GM21447 (cell line): Measurements from ENCODE around the gene AIP.

Source experiments
- ATAC-seq: cut with Tn5 transposase; IDR thresholded peaks from one replicate; pipeline ENCODE4 v1.9.1; 2021; ENCODE audit not compliant: unreplicated experiment

The AIP gene

GRCh38 chr11:67492801-67493547 lies 10.1 kb downstream of the AIP start:
- no peak for ATAC-seq

- no peak for ATAC-seq
These were observed 10.9 kb downstream of the AIP start for GRCh38 chr11:67493548-67494370.

GRCh38 chr11:67494371-67495233 lies 11.8 kb downstream of the AIP start:
- no peak for ATAC-seq

- ATAC-seq = no peak
These were observed 12.6 kb downstream of the AIP start for GRCh38 chr11:67495234-67496005.

GRCh38 chr11:67496113-67496512 lies 13.3 kb downstream of the AIP start:
- ATAC-seq = no peak

- ATAC-seq = no peak
These were observed 14.9 kb downstream of the AIP start for GRCh38 chr11:67497656-67498291.

GRCh38 chr11:67498544-67498972 lies 15.7 kb downstream of the AIP start:
- ATAC-seq = no peak

- no peak for ATAC-seq
These were observed 17.1 kb downstream of the AIP start for GRCh38 chr11:67499808-67500483.

- ATAC-seq = no peak
These were observed 17.6 kb downstream of the AIP start for GRCh38 chr11:67500484-67500821.

- ATAC-seq = no peak
These were observed 18.2 kb downstream of the AIP start for GRCh38 chr11:67500831-67501715.

- no peak for ATAC-seq
These were observed 19.0 kb downstream of the AIP start for GRCh38 chr11:67501854-67502253.

- no peak for ATAC-seq
These were observed 19.6 kb downstream of the AIP start for GRCh38 chr11:67502328-67502979.

GRCh38 chr11:67503119-67504004 lies 20.5 kb downstream of the AIP start:
- ATAC-seq = no peak

GRCh38 chr11:67504005-67504949 lies 21.5 kb downstream of the AIP start:
- no peak for ATAC-seq

- ATAC-seq = no peak
These were observed 22.2 kb downstream of the AIP start, which contains the start of gene PITPNM1 for GRCh38 chr11:67504950-67505581. Gene PITPNM1, minus strand, starts transcription at chr11:67505363. Its CDS starts 1,183 bp downstream, at chr11:67504180.
